Right renal pelvis (tissue), 4 donors: Measurements from ENCODE around the gene MYOD1. TPM values are rescaled to one million over a fixed set of nuclear protein-coding genes. Genes with fewer than 3 reads are reported as not detected.

Source experiments
- DNase-seq, 4 donors: peaks; one replicate each; pipeline ENCODE4 v3.0.0-alpha.2; 2013; ENCODE audit warnings: low read depth in 4 of 4, low spot score in 3 of 4, missing footprints in 1 of 4
- polyA plus RNA-seq, 4 donors: library from polyadenylated mRNA; unstranded; fragments of 120-200 nt; gene quantifications; one replicate each; pipeline ENCODE4 v1.2.1, GENCODE V29; 2013; ENCODE audit not compliant: insufficient read length in 4 of 4

Gene MYOD1
- polyA plus RNA-seq, 4 donors, result not detected

GRCh38 chr11:17748761-17749721 is 29.7 kb downstream of the MYOD1 start:
- no peak for DNase-seq

DNA sequence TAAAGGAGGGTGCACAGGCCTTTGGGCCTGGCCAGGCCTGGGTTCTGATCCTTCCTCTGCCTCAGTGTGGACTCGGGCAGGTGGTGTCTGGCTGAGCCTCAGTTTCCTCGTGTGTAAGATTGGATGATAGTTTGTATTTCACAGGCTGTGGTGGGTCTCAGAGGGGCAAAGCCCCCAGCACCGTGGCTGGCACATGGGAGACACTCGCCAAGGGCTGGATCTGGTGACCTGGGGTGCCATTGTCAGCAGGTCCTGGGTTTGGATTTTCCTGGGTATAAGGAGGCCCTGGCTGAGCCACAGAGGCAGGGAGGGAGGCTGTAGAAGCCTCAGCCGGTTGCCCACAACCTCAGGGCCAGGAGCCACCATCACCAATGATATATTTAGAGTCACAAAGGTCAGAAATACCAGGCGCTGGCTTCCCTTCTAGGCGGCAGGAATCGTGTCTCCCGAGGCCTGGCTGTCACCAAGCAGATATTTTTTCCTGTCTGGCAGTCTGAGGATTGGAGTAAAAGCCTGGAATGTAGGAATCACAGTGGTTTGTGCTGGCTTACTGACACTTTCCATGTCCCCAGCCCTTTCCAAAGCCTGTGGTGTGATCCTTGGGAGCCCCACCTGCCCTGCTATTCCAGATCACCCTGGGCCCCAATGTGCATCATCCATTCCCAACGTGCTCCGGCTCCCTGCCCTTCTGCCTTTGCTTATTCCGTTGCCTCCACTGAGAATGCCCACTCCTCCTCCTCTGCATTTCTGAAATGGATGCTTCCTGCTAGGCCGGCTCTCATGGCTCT is 30.8 kb downstream of the MYOD1 start:
- no peak for DNase-seq

DNA sequence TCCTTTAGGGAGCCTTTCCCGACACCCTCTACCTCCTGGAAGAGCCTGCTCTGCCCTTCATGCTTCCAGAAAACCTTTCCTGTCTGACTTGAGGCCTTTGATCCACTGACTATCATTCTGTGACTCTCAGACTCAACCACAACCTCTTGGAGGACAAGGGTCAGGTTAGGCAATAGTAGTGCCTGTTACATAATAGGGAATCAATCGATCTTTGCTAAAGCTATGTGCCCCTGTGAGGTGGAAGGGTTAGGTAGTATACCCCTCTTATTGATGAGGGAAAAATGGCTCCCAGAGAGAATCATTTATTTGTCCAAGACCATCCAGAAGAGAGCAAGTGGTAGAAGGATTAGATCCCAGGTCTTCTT is 31.4 kb downstream of the MYOD1 start:
- no peak for DNase-seq

GRCh38 chr11:17751558-17751957 is 32.2 kb downstream of the MYOD1 start:
- DNase-seq, result no peak

DNA sequence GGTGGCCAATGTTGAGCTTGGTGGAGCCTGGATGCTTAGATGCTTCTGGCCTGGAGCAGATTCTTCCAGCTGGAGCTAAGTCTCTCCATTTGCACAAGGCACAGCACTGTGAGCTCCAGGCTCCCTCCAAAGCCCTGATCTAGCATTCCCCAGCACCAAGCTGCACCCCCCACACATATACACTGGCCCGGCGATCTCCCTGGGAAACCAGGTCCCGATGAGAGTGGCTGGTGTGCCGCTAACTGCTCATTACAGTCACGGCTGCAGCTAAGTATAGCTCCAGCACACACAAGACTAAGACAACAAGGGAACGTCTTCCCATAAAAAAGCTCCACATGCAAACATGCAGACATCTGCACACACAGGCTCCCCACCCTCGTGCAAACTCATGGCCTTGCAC is 32.8 kb downstream of the MYOD1 start:
- no peak for DNase-seq

DNA sequence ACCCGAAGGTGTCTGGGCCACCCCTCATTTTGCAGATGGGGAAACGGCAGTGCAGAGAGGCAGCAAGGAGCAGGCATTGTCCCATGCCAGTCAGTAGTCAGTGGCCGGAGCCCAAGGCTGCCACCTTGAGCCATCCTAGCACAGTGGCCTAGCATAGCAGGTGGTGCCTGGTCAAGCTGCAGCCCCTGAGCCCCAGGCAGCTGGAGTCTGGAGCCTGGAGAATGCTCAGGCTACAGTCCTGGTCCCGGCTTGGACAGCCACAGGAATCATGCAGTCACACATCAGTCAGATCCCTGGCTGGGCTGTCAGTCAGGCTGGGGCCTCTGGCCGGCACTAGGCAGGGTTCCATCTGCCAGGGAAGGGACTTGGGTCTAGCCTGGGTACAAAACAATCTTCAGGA is 33.8 kb downstream of the MYOD1 start:
- DNase-seq, result no peak

DNA sequence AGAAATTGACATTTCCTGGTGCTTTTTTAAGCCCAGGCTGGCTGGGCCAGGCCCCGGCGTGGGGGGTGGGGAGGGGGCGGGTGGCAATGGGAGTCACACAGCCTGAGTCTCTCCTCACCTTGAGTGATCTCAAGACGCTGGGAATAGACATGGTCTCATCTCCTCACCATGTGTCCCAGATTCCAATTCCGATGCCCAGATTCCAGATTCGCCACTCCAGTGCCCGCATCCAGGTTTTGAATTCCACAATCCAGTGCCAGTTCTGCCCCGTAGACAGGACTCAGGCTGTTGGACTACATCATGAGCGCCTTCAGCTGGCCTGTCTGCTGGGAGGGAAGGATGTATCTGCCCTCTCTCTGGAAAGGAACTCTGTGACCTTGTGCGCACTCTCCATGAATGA is 34.3 kb downstream of the MYOD1 start:
- DNase-seq, result no peak

DNA sequence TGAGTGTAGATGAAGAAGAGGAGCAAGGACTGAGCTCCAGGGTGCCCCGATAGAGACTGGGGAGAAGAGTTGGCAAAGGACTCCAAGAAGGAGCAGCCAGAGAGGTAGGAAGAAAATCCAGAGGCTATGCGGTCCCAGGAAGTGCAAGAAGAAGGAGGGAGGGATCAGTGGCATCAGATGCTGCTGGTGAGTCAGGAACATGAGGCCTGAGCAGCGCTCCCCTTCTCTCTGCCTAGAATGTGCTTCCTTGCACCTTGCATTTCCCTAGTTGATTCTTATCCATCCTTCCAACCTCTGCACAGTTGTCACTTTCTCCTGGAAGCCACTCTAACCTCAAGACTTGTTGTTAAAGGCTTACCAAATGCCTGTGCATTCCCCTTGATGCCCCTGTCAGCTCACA is 36.5 kb downstream of the MYOD1 start:
- no peak for DNase-seq

DNA sequence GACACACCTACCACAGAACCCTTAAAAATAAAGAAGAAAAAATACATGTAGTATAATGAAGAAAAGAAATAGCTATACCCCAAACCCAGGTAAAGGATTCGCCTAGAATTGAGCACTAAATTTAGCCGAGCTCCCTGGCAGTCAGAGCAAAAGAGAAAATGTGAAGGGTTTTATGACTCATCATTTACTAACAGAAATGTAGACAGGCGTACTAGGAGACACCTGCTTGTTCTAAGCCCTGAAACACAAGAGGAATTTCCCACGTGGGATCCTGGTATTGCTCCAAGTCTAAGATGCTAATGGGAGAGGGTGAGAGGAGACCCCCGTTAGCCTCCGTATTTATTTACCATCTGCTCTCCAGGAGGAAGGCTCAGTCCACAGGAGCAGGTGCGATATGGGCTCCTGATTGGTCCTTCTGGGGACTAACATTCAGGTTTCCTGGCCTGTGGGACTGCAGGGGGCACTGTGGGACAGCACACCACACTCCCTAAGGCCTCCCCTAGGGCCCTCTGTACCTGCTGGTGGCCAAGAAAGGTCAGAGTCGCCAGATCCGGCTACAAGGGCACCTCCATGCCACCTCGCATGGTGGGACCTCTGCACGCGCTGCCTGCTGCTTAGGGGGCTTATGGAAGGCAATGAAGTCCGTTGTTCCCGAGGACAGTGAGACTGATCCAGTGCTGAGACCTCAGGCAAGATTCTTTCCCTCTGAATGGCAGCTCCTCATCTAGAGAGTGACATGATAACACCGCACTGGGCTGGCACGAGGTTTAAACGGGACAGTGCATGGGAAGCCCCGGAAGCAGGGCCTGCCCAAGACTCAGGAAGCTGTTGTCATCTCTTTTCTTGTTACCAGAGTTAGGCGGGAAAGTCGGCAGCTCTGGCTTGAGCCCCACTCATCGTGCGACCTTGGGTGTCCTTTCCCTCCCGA is 41.0 kb downstream of the MYOD1 start:
- no peak for DNase-seq

DNA sequence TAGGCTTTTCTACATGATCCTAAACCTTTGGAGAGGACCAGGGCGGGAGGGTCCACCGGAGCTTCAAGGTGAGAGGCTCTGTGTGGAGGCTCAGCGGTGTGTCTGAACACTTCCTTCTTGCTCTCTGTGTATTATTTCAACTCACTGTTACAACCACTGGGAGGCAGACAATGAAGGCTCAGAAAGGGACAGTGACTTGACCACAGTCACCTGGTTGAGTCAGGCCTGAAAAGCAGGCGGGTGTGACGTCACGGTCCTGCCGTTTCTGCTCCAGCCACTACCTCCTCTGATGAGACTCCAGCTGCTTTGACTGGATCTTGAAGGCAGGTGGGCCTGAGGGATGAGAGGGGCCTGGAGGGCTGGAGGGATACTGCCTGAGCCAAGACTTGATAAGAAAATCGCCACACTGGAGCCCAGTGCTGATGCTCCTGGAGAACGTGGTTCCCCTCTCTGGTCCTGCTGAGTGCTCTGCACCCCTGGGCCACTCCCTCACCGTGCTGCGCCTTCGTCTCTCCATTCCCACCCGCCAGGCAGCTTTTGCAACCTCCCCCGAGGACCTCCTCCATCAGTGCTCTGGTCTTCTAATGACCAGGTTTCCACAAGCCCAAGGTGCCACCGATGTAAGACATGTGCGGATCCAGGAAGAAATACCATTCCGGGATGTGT is 43.1 kb downstream of the MYOD1 start:
- DNase-seq, result no peak

- no peak for DNase-seq
Measured at GRCh38 chr11:17763244-17763643, 43.9 kb downstream of the MYOD1 start.

GRCh38 chr11:17763703-17764102 is 44.3 kb downstream of the MYOD1 start:
- no peak for DNase-seq

DNA sequence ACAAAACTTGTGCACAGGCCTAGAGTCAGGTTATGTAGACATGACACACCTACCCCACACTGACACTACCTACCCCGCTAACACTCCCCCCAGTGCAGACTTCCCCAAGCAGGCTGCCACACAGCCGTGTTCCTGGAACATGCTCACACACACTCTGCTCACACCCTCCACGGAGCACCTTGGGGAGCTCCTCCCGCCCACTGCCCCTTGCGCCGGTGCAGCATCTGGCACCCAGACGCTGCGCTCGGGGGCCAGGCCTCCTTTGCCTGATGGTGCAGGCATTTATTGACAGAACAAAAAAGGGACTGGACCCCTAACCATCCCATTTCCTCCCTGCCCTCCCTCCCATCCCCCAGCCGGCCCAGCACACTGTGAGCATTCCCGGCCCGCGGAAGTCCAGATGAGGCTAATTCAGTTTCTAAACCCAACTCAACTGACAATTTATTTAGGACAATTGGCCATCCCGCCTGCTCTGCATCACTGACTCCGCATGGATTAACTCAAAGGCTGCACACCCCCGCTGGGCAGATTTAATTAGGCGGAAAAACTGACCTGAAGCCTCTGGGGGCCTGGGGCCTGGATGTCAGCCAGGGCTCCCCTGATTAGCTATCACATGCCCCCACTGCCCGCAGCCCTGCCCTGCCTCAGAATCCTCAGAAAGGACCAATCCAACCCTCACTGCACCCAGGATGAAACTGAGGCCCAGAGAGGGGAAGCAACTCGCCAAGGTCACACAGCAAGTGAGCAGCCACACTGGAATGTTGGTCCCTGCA is 45.3 kb downstream of the MYOD1 start:
- DNase-seq, result no peak

- no peak for DNase-seq
Measured at GRCh38 chr11:17765356-17766072, 46.1 kb downstream of the MYOD1 start.

DNA sequence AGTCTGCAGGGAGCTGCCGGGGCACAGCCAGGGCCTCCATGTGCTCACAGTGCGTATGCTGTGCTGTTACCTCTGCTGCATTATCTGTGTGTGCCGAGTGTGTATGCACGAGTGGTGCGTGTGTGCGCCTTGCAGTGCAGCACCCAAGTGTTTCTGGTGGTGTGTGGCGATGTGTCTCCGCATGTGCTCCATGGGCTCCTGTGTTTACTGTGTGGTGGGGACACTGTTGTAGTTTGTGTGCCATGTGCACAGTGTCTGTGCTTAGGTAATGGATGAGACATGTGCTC is 46.6 kb downstream of the MYOD1 start:
- no peak for DNase-seq

DNA sequence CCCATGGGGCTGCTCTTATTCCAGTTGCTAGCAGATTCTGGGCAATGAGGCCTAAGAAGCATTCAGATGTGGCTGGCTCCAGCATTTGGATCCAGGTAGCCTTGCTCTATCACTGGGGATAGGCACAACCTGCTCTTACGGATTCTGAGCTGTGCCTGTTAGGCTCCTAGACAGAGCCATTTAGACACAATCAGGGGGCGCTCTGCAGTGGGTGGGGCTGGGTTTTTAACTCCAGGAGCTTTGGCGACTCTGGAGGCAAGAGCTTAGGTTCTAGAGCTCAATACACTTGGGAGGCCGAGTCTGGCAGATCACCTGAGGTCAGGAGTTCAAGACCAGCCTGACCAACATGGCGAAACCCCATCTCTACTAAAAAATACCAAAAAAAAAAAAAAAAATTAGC is 47.2 kb downstream of the MYOD1 start:
- DNase-seq, result no peak

GRCh38 chr11:17767301-17767885 is 48.0 kb downstream of the MYOD1 start:
- no peak for DNase-seq

- no peak for DNase-seq
Measured at GRCh38 chr11:17767914-17768313, 48.5 kb downstream of the MYOD1 start.

DNA sequence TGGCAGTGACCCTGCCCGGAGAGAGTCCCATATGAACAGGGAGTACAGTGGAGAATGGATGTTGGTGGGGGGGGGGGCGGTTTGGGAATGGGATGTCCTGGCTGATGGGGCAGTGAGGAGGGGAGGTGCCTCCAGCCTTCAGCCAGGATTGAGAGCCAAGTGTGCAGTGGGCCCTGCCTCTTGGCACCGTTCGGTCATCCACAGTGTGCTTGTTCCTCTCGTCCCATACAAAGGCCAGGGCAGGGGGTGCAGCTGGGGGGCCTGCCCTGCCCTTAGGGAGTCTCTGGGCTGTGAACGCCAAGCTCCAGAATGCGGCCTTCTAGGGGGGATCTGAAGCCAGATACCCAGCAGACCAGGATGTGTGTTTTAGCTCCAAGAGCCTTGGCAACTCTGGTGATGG is 49.2 kb downstream of the MYOD1 start:
- DNase-seq, result no peak
